MCF 10A (cell line): ENCODE data around the gene CTBP2. TPM values are rescaled to one million over a fixed set of nuclear protein-coding genes. Genes with fewer than 3 reads are reported as not detected.

ENCODE experiments used
- BruUV-seq: library from RNA; stranded (reverse); fragments of 400-500 nt; replicated peaks from 2 replicates; lab custom pipeline; 2021; lab: Mats Ljungman, UMichigan
- CTCF ChIA-PET: fragments of 300-600 bp; sonication (Branson Sonifier 250); formaldehyde crosslinking; extraction: SDS; loops from one replicate; lab custom pipeline; 2021; ENCODE audit warnings: antibody characterized with exemption, inconsistent platforms; lab: Yijun Ruan, JAX
- POLR2A ChIA-PET: fragments of 300-600, 350-650 bp; sonication (Branson Sonifier 250); formaldehyde crosslinking; extraction: SDS; loops from one replicate; lab custom pipeline; 2020; ENCODE audit warnings: antibody characterized with exemption, inconsistent platforms; lab: Yijun Ruan, JAX
- DNase-seq: peaks from one replicate; pipeline ENCODE4 v3.0.0-alpha.2; 2018; ENCODE audit not compliant: unreplicated experiment
- H3K27ac Mint-ChIP-seq: one replicate; pipeline ENCODE4 v1.8.0; 2022; ENCODE audit warnings: mild to moderate bottlenecking, low read depth, mixed read lengths; ENCODE audit not compliant: unreplicated experiment
- H3K27me3 Mint-ChIP-seq: one replicate; pipeline ENCODE4 v1.8.0; 2022; ENCODE audit warnings: mixed read lengths; ENCODE audit not compliant: insufficient read depth, unreplicated experiment
- H3K36me3 Mint-ChIP-seq: one replicate; pipeline ENCODE4 v1.8.0; 2022; ENCODE audit warnings: mild to moderate bottlenecking, moderate library complexity, mixed read lengths; ENCODE audit not compliant: insufficient read depth, unreplicated experiment
- H3K4me1 Mint-ChIP-seq: one replicate; pipeline ENCODE4 v1.8.0; 2022; ENCODE audit warnings: mixed read lengths; ENCODE audit not compliant: insufficient read depth, unreplicated experiment
- H3K4me3 Mint-ChIP-seq: one replicate; pipeline ENCODE4 v1.8.0; 2022; ENCODE audit warnings: mild to moderate bottlenecking, moderate library complexity, mixed read lengths; ENCODE audit not compliant: unreplicated experiment
- H3K9me3 Mint-ChIP-seq: one replicate; pipeline ENCODE4 v1.8.0; 2022; ENCODE audit warnings: mixed read lengths; ENCODE audit not compliant: unreplicated experiment
- CTCF ChIP-seq: fragments of 200-600 bp; IDR thresholded peaks from one replicate; pipeline ENCODE4 v1.8.0; 2022; ENCODE audit warnings: antibody characterized with exemption, mild to moderate bottlenecking; ENCODE audit not compliant: unreplicated experiment
- intact Hi-C: fragments of 100-400 bp; cut with micrococcal nuclease; formaldehyde crosslinking; loops from 2 replicates; pipeline ENCODE4 v1.14.1; 2022
- total RNA-seq: library from RNA; stranded (reverse); gene quantifications from 2 replicates; pipeline ENCODE4 v1.2.3, GENCODE V29; 2022

CTBP2 gene
- total RNA-seq, 1 experiment from 2014 or later: 152 TPM

GRCh38 chr10:125174360-125174759 is 14.0 kb upstream of the CTBP2 start:
- ChIA-PET CTCF (no interaction called here), POLR2A (interaction anchor here (0.7 kb wide), 1 partner anchor 91 kb away, joined by 3 read pairs; no protein-coding TSS in a partner anchor)
- no peak overlapping the region for H3K27ac Mint-ChIP-seq
- intact Hi-C loops: no loop called here
- no peaks in the 10 kb centered on the region for H3K36me3 Mint-ChIP-seq
- no peak for TF ChIP-seq CTCF
- H3K4me1 Mint-ChIP-seq: no peaks in the 10 kb centered on the region
- H3K4me3 Mint-ChIP-seq: no peak overlapping the region
- H3K9me3 Mint-ChIP-seq: no peaks in the 10 kb centered on the region
- DNase-seq: no peak
- H3K27me3 Mint-ChIP-seq: peaks cover 15% of the 10 kb centered on the region
- BruUV-seq: no TSS peak

- intact Hi-C loops: no loop called here
- ChIA-PET CTCF (no interaction called here), POLR2A (no interaction called here)
- DNase-seq: no peak
- no TSS peak for BruUV-seq
- Mint-ChIP-seq H3K36me3 (no peaks in the 10 kb centered on the region), H3K4me3 (no peak overlapping the region), H3K4me1 (no peaks in the 10 kb centered on the region), H3K27me3 (peaks cover 15% of the 10 kb centered on the region), H3K27ac (no peak overlapping the region), H3K9me3 (no peaks in the 10 kb centered on the region)
- TF ChIP-seq CTCF: no peak
Observed at GRCh38 chr10:125172694-125173093, 12.3 kb upstream of the CTBP2 start.

- Mint-ChIP-seq H3K27me3 (peaks cover 15% of the 10 kb centered on the region), H3K9me3 (no peaks in the 10 kb centered on the region), H3K4me3 (no peak overlapping the region), H3K27ac (no peak overlapping the region), H3K36me3 (no peaks in the 10 kb centered on the region), H3K4me1 (no peaks in the 10 kb centered on the region)
- ChIA-PET CTCF (interaction anchor here (0.7 kb wide), 1 partner anchor 46 kb away, joined by 3 read pairs; no protein-coding TSS in a partner anchor), POLR2A (interaction anchor here (0.6 kb wide), 1 partner anchor 414 kb away, joined by 3 read pairs; no protein-coding TSS in a partner anchor)
- DNase-seq: no peak
- intact Hi-C loops: no loop called here
- no peak for TF ChIP-seq CTCF
- BruUV-seq: no TSS peak
Observed at GRCh38 chr10:125171402-125172306, 11.3 kb upstream of the CTBP2 start.

GRCh38 chr10:125169915-125170314 is 9.6 kb upstream of the CTBP2 start:
- H3K9me3 Mint-ChIP-seq: no peaks in the 10 kb centered on the region
- peaks cover 11% of the 10 kb centered on the region for H3K27me3 Mint-ChIP-seq
- DNase-seq: no peak
- intact Hi-C loops: no loop called here
- H3K27ac Mint-ChIP-seq: no peak overlapping the region
- POLR2A ChIA-PET: interaction anchor here (0.6 to 1.0 kb wide), 3 partner anchors 11 to 180 kb away, joined by 3 to 4 read pairs (median 3); no protein-coding TSS in a partner anchor
- no peaks in the 10 kb centered on the region for H3K36me3 Mint-ChIP-seq
- TF ChIP-seq CTCF: no peak
- no peak overlapping the region for H3K4me3 Mint-ChIP-seq
- H3K4me1 Mint-ChIP-seq: no peaks in the 10 kb centered on the region
- no TSS peak for BruUV-seq
- CTCF ChIA-PET: no interaction called here
